Measurements from ENCODE around the gene HOMER1. TPM values are rescaled to one million over a fixed set of nuclear protein-coding genes. Genes with fewer than 3 reads are reported as not detected.
A peak's percentile ranks its signal among the peaks of the same experiment; 100 is the strongest.

Gene HOMER1
- total RNA-seq, 2 donors from 2014 or later: 2.1 to 15.8 TPM

- intact Hi-C loops (cut with DNase I): no loop called here
- DNase-seq (ENCODE audit: low spot score): peak; percentile 7
- no peaks in the 10 kb centered on the region for H3K9me3 ChIP-seq
These were observed 18.6 kb downstream of the HOMER1 start for GRCh38 chr5:79495311-79495710.

GRCh38 chr5:79493596-79494345 lies 20.2 kb downstream of the HOMER1 start:
- no peak overlapping the region for H3K27ac ChIP-seq

More at GRCh38 chr5:79495311-79495710, 18.6 kb downstream of the HOMER1 start:
- 7% methylated on average over 2 of the region's 2 CpGs for WGBS
- no peaks in the 10 kb centered on the region for H3K4me1 ChIP-seq (replicated peaks)
- no peak for TF ChIP-seq POLR2A (IDR thresholded peaks at IDR 0.05)
- no peaks in the 10 kb centered on the region for H3K27me3 ChIP-seq (replicated peaks; ENCODE audit: insufficient read depth)
- no peaks in the 10 kb centered on the region for H3K36me3 ChIP-seq
- H3K27ac ChIP-seq: no peak overlapping the region
- H3K4me3 ChIP-seq: no peak overlapping the region

GRCh38 chr5:79491690-79492317 lies 22.1 kb downstream of the HOMER1 start:
- no peak for TF ChIP-seq CTCF (IDR thresholded peaks at IDR 0.05)
- TF ChIP-seq POLR2AphosphoS5 (IDR thresholded peaks at IDR 0.05): no peak
- no peak for TF ChIP-seq POLR2A (IDR thresholded peaks at IDR 0.05)
- Histone ChIP-seq H3K4me1 (replicated peaks) (no peaks in the 10 kb centered on the region), H3K36me3 (no peaks in the 10 kb centered on the region), H3K27me3 (replicated peaks; ENCODE audit: insufficient read depth) (no peaks in the 10 kb centered on the region), H3K4me3 (no peak overlapping the region), H3K27ac (no peak overlapping the region), H3K9me3 (no peaks in the 10 kb centered on the region)
- intact Hi-C loops (cut with DNase I): no loop called here
- DNase-seq (ENCODE audit: low spot score): no peak

More at GRCh38 chr5:79493596-79494345, 20.2 kb downstream of the HOMER1 start:
- WGBS: 86% methylated on average over 3 of the region's 3 CpGs
- Histone ChIP-seq H3K4me1 (replicated peaks) (no peaks in the 10 kb centered on the region), H3K4me3 (no peak overlapping the region), H3K36me3 (no peaks in the 10 kb centered on the region), H3K27me3 (replicated peaks; ENCODE audit: insufficient read depth) (no peaks in the 10 kb centered on the region), H3K9me3 (no peaks in the 10 kb centered on the region)
- no peak for DNase-seq (ENCODE audit: low spot score)
- intact Hi-C loops (cut with DNase I): no loop called here
- TF ChIP-seq POLR2A (IDR thresholded peaks at IDR 0.05) (no peak), CTCF (IDR thresholded peaks at IDR 0.05) (no peak), POLR2AphosphoS5 (IDR thresholded peaks at IDR 0.05) (no peak)

- no peaks in the 10 kb centered on the region for H3K27me3 ChIP-seq (replicated peaks; ENCODE audit: insufficient read depth)
- H3K4me3 ChIP-seq: no peak overlapping the region
- no peak overlapping the region for H3K27ac ChIP-seq
- no peaks in the 10 kb centered on the region for H3K4me1 ChIP-seq (replicated peaks)
- intact Hi-C loops (cut with DNase I): no loop called here
- TF ChIP-seq POLR2A (IDR thresholded peaks at IDR 0.05) (no peak), POLR2AphosphoS5 (IDR thresholded peaks at IDR 0.05) (no peak), CTCF (IDR thresholded peaks at IDR 0.05) (no peak)
- H3K36me3 ChIP-seq: no peaks in the 10 kb centered on the region
- H3K9me3 ChIP-seq: no peaks in the 10 kb centered on the region
- DNase-seq (ENCODE audit: low spot score): no peak
These were observed 23.5 kb downstream of the HOMER1 start for GRCh38 chr5:79490323-79490936.

- intact Hi-C loops (cut with DNase I): no loop called here
- Histone ChIP-seq H3K27me3 (replicated peaks; ENCODE audit: insufficient read depth) (no peaks in the 10 kb centered on the region), H3K4me3 (no peak overlapping the region), H3K9me3 (no peaks in the 10 kb centered on the region), H3K4me1 (replicated peaks) (no peaks in the 10 kb centered on the region), H3K27ac (no peak overlapping the region), H3K36me3 (no peaks in the 10 kb centered on the region)
- TF ChIP-seq CTCF (IDR thresholded peaks at IDR 0.05) (no peak), POLR2A (IDR thresholded peaks at IDR 0.05) (no peak), POLR2AphosphoS5 (IDR thresholded peaks at IDR 0.05) (no peak)
- DNase-seq (ENCODE audit: low spot score): no peak
- WGBS: 82% methylated on average over 1 of the region's 1 CpG
These were observed 24.2 kb downstream of the HOMER1 start for GRCh38 chr5:79489773-79490172.
